Nephron progenitor cell (in vitro differentiated cells): ENCODE measurements around the gene LCE3C.
"Not testable (repeated sequence)": the region's sequence is repeated elsewhere in the genome, so short reads cannot be mapped to it uniquely, and the experiment has no call there.

Experiments
- DNase-seq: peaks from one replicate; pipeline ENCODE4 v3.0.0; 2021
- H3K27ac Mint-ChIP-seq: 2 replicates; pipeline ENCODE4 v1.8.0; 2021; ENCODE audit warnings: mild to moderate bottlenecking, moderate library complexity, mixed read lengths
- H3K27me3 Mint-ChIP-seq: 2 replicates; pipeline ENCODE4 v1.8.0; 2021; ENCODE audit warnings: mild to moderate bottlenecking, low read depth, mixed read lengths; ENCODE audit not compliant: poor library complexity
- H3K36me3 Mint-ChIP-seq: 2 replicates; pipeline ENCODE4 v1.8.0; 2021; ENCODE audit warnings: low read depth, mixed read lengths
- H3K4me1 Mint-ChIP-seq: 2 replicates; pipeline ENCODE4 v1.8.0; 2021; ENCODE audit warnings: mixed read lengths
- H3K4me3 Mint-ChIP-seq: 2 replicates; pipeline ENCODE4 v1.8.0; 2021; ENCODE audit warnings: mild to moderate bottlenecking, moderate library complexity, mixed read lengths
- H3K9me3 Mint-ChIP-seq: 2 replicates; pipeline ENCODE4 v1.8.0; 2021; ENCODE audit warnings: mild to moderate bottlenecking, moderate library complexity, mixed read lengths
- TF ChIP-seq, protein P1 (sequence below): fragments of 200-600 bp; sonication (generic); IDR thresholded peaks from 2 replicates; pipeline ENCODE4 v1.5.0; 2021; ENCODE audit warnings: antibody characterized with exemption

LCE3C gene, protein sequence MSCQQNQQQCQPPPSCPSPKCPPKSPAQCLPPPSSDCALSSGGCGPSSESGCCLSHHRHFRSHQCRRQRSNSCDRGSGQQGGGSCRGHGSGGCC

DNA sequence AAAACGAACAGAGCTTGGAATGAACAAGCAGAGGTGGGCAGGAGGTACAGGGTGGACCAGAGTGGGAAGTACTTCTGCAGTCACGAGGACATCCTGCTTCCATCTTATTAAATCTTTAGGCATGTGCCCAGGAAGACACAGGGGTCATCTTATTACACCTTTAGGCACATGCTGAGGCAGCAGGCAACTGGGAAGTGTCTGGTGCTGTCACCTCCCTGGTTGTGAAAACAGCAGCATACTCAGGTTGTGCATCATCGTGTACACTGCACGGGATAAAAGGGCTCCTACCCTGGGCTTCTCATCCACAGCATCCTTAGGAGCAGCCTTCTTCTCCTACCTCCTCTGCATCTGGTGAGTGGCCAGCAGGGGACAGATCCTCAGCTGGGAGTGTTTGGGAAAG lies at the start of gene LCE3C:
Gene LCE3C, plus strand, starts transcription at position 301 of the 400 bp plus-strand sequence. CDS start 498 bp downstream, outside the sequence.
- H3K4me3 Mint-ChIP-seq: no peak within 1 kb of the TSS

DNA sequence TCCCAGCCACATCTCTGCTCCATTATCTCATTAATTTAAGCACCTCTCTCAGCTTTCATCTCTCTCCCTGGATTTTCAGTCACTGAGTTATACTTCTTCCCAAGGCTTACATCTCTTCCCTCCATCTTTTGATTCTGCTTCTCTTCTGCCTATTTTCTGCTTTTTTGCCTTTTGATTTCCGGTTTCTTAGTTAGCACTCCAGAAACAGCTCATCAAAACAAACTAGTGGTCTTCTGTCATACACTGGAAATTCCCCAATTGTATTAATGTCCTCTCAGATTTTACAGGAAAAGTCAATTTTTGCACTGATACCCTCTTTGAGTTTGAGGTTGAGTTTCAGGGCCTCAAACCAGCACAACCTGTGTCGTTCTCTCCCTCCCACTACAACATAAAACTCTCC lies 34.9 kb upstream of the LCE3C start:
- TF ChIP-seq, protein P1, sequence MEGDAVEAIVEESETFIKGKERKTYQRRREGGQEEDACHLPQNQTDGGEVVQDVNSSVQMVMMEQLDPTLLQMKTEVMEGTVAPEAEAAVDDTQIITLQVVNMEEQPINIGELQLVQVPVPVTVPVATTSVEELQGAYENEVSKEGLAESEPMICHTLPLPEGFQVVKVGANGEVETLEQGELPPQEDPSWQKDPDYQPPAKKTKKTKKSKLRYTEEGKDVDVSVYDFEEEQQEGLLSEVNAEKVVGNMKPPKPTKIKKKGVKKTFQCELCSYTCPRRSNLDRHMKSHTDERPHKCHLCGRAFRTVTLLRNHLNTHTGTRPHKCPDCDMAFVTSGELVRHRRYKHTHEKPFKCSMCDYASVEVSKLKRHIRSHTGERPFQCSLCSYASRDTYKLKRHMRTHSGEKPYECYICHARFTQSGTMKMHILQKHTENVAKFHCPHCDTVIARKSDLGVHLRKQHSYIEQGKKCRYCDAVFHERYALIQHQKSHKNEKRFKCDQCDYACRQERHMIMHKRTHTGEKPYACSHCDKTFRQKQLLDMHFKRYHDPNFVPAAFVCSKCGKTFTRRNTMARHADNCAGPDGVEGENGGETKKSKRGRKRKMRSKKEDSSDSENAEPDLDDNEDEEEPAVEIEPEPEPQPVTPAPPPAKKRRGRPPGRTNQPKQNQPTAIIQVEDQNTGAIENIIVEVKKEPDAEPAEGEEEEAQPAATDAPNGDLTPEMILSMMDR: no peak
- H3K4me1 Mint-ChIP-seq: no peaks in the 10 kb centered on the region
- H3K36me3 Mint-ChIP-seq: no peaks in the 10 kb centered on the region
- no peak for DNase-seq
- H3K9me3 Mint-ChIP-seq: peaks cover 89% of the 10 kb centered on the region
- no peak overlapping the region for H3K27ac Mint-ChIP-seq
- peaks cover 2% of the 10 kb centered on the region for H3K27me3 Mint-ChIP-seq
- no peak overlapping the region for H3K4me3 Mint-ChIP-seq

More for the DNA sequence above, at the start of gene LCE3C:
- no peaks in the 10 kb centered on the region for H3K36me3 Mint-ChIP-seq
- TF ChIP-seq, protein P1: no peak
- no peaks in the 10 kb centered on the region for H3K4me1 Mint-ChIP-seq
- H3K9me3 Mint-ChIP-seq: peaks cover 56% of the 10 kb centered on the region
- H3K27me3 Mint-ChIP-seq: peaks cover 7% of the 10 kb centered on the region
- DNase-seq: no peak
- H3K27ac Mint-ChIP-seq: no peak within 1 kb of the TSS

DNA sequence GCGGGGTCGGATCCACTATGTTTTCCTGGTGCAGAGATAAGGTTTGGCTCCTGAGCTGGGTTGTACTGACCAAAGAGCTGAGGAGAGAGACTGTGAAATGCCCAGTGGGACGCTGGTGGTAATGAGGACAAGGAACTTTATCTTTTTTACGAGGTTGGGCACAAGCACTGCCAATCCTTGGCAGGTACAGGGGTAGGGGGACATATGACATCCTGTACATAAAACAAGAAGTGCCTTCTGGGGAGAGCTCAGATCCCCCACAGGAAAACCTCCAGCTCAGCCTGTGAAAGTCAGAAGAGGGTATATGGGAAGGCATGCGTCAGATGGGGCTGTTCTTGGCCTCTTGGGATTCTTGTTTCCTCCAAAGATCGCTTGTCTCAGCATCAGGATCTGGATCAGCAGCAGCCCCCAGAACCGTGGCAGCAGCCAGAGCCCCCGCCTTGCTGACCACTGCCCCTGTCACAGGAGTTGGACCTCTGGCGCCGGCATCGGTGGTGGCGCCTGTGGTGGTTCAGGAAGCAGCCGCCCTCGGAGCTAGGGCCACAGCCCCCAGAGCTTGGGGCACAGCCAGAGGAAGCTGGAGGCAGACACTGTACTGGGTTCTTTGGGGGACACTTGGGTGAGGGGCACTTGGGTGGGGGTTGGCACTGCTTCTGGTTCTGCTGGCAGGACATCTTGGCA lies 34.4 kb upstream of the LCE3C start:
- Mint-ChIP-seq H3K36me3 (no peaks in the 10 kb centered on the region), H3K4me3 (no peak overlapping the region), H3K9me3 (peaks cover 94% of the 10 kb centered on the region), H3K4me1 (no peaks in the 10 kb centered on the region), H3K27me3 (peaks cover 2% of the 10 kb centered on the region), H3K27ac (no peak overlapping the region)
- TF ChIP-seq, protein P1: no peak
- no peak for DNase-seq

GRCh38 chr1:152566681-152567080 lies 33.4 kb upstream of the LCE3C start, which contains the start of gene LCE3E:
Gene LCE3E, minus strand, starts transcription at chr1:152566780. Its CDS starts 572 bp downstream, at chr1:152566208.
- Mint-ChIP-seq H3K36me3 (no peaks in the 10 kb centered on the region), H3K4me1 (no peaks in the 10 kb centered on the region)

DNA sequence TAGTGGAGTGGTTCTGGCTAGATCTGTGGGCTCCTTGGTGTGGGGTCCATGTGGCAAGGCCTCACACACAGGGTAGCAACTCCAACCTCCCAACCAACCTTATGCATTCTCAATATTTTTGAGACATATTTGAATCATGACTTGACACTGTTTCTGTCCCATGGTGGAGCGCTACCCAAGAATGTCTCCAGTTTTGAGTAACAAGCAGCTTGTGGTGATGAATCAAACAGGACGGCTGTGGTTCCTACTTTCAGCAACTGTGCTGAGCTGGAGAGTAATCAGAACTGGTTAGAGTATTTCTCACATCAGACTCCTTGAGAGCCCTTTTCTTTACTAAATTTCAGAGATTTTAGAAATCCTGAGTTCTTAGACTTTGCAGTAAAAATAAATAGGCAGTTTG lies 22.9 kb upstream of the LCE3C start:
- H3K4me3 Mint-ChIP-seq: no peak overlapping the region
- H3K27ac Mint-ChIP-seq: no peak overlapping the region
- peaks cover 86% of the 10 kb centered on the region for H3K9me3 Mint-ChIP-seq
- no peak for DNase-seq
- TF ChIP-seq, protein P1: no peak
- H3K4me1 Mint-ChIP-seq: no peaks in the 10 kb centered on the region
- H3K27me3 Mint-ChIP-seq: peaks cover 9% of the 10 kb centered on the region
- no peaks in the 10 kb centered on the region for H3K36me3 Mint-ChIP-seq

More at GRCh38 chr1:152566681-152567080, 33.4 kb upstream of the LCE3C start, which contains the start of gene LCE3E:
- Mint-ChIP-seq H3K27ac (no peak within 1 kb of the TSS), H3K9me3 (peaks cover 94% of the 10 kb centered on the region), H3K4me3 (no peak within 1 kb of the TSS), H3K27me3 (peaks cover 2% of the 10 kb centered on the region)
- DNase-seq: no peak
- TF ChIP-seq, protein P1: no peak

- peaks cover 80% of the 10 kb centered on the region for H3K9me3 Mint-ChIP-seq
- not testable (repeated sequence) for H3K4me3 Mint-ChIP-seq, H3K4me1 Mint-ChIP-seq, H3K27me3 Mint-ChIP-seq, H3K36me3 Mint-ChIP-seq, H3K27ac Mint-ChIP-seq, DNase-seq
These were observed 20.5 kb upstream of the LCE3C start for GRCh38 chr1:152579526-152579925.
